Stimulated activated naive CD8-positive, alpha-beta T cell treated with anti-CD3 and anti-CD28 coated beads, Interleukin-15, Interleukin-2, amounts not matched to agents 100 U/mL and 50 U/mL, for 24 hours (primary cell): ENCODE results near the gene ATRN.
"Not testable (repeated sequence)": the region's sequence is repeated elsewhere in the genome, so short reads cannot be mapped to it uniquely, and the experiment has no call there.

ENCODE experiments used
- ATAC-seq: fragments of 150-1000 bp; cut with Tn5 transposase; one replicate; pipeline ENCODE4 v1.10.0; 2021
- DNase-seq: peaks from one replicate; pipeline ENCODE4 v3.0.0; 2021

ATRN gene

DNA sequence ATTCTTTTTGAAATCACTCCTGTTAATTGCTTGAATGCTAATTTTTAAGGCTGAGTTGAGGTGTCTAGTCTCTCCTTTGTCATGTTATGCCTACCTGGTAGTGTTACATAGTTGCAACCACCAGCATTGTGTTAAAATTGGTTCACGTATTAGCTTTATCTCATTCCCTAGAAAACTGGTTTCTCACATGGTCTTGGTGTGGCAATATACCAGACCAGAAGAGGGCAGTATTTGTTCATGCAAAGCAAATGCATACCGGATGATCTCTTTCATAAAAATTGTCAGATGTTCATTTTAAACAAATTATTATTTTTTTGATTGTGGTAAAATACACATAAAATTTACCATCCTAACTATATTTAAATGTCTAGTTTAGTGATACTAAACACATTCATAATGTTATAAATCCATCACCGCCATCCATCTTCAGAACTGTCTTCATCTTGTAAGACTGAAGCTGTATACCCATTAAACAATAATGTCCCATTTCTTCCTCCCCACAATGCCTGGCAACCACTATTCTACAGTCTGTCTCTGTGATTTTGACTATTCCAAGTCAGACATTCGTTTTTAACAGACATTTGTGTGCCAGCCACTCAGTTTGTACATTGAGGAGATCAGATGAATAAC, 92.8 kb downstream of the ATRN start:
- no peak for ATAC-seq
- DNase-seq, result peak; percentile 4

DNA sequence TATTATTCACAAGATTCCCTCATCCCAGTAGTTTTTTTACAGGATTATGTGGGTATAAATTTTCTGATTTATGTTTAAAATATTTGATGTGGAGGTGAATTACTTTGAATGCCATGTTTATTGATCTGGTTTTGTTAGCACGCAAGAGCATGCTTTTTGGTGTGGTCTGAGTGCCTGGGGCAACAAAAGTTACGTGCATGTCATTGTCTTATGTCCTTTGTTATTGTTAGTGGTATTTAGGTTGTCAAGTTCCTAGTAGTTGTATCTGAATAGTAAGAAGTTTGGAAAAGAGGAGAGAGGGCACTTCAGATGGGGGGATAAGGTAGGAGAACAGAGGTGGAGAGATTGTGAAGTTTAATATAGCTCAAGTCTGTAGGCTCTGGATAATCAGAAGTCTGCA, 95.0 kb downstream of the ATRN start:
- ATAC-seq (no peak), DNase-seq (no peak)

- ATAC-seq, result no peak
- no peak for DNase-seq
Measured at GRCh38 chr20:3572151-3572550, 101.3 kb downstream of the ATRN start.

- no peak for ATAC-seq
- no peak for DNase-seq
Measured at GRCh38 chr20:3576363-3576762, 105.5 kb downstream of the ATRN start.

GRCh38 chr20:3577366-3577765, 106.5 kb downstream of the ATRN start:
- ATAC-seq (no peak), DNase-seq (no peak)

- DNase-seq, result no peak
- no peak for ATAC-seq
Measured at GRCh38 chr20:3580412-3580811, 109.6 kb downstream of the ATRN start.

GRCh38 chr20:3583765-3584164, 112.9 kb downstream of the ATRN start:
- no peak for ATAC-seq
- DNase-seq, result no peak

DNA sequence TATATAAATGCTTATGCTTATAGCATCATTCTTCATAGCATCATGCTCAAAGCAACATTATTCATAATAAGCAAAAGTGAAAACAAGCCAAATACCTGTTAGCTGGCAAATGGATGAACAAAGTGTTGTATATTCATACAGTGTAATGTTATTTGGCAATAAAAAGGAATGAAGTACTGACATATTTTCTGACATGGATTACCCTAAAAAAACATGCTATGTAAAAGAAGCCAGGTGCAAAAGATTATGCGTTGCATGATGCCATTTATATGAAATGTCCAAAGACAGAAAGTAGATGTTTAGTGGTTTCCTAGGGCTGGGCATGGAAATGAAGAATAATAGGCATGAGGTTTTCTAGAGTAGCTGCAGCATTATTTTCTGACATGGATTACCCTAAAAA, 115.3 kb downstream of the ATRN start:
- ATAC-seq, result no peak
- no peak for DNase-seq

- DNase-seq, result no peak
- ATAC-seq, result no peak
Measured at GRCh38 chr20:3590164-3590563, 119.3 kb downstream of the ATRN start.

GRCh38 chr20:3592931-3593330, 122.1 kb downstream of the ATRN start:
- DNase-seq (no peak), ATAC-seq (no peak)

DNA sequence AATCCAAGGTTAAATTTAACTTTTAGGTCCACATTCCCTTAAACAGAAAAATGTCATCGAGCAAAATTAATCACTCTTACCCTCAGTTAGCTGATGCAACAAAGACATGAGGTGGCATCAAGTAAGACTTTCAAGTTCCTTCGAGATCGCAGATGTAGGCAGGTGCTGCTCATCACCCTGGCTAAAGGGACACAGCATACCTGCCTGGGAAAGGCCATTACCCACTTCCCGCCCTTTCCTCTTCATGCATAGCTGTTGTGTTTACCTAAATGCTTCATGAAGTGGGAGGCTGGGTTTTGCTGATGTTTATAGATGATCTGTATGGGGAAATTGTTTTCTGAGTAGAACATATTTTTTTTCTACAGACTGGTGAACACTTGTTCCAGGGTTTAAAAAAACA, 124.7 kb downstream of the ATRN start:
- no peak for DNase-seq
- no peak for ATAC-seq

DNA sequence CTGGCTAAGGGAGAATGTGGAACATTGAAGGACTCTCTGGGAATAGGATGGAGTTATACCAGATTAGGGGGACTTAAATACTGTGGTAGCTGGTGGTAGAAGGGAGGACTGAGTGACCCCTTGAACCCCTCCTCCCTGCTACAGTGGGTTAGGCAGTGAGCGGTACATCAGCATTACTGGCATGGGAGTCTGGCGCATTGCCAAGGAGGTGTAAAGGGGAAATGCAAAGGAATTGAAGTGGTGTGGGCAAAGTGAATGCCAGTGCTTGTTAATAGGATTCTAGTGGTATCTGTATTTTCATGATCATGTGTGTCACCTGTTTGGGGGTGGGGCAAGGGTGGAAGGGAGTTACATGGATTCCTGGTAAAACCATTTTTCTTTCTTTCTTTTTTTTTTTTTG, 132.3 kb downstream of the ATRN start:
- DNase-seq (no peak), ATAC-seq (no peak)

DNA sequence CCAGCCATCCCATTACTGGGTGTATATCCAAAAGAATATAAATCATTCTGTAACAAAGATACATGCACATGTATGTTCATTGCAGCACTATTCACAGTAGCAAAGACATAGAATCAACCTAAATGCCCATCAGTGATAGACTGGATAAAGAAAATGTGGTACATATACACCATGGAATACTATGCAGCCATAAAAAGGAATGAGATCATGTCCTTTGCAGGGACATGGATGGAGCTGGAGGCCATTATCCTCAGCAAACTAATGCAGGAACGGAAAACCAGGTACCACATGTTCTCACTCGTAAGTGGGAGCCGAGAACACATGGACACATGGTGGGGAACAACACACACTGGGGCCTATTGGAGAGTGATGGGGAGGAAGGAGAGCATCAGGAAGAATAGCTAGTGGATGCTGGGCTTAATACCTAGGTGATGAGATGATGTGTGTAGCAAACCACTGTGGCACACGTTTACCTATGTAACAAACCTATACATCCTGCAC, 134.6 kb downstream of the ATRN start:
- not testable (repeated sequence) for DNase-seq, ATAC-seq

GRCh38 chr20:3606021-3606420, 135.2 kb downstream of the ATRN start:
- no peak for ATAC-seq
- no peak for DNase-seq

- ATAC-seq (no peak), DNase-seq (no peak)
Measured at GRCh38 chr20:3611901-3612300, 141.1 kb downstream of the ATRN start.

- no peak for ATAC-seq
- DNase-seq, result no peak
Measured at GRCh38 chr20:3612795-3613572, 142.2 kb downstream of the ATRN start.

- no peak for DNase-seq
- ATAC-seq, result no peak
Measured at GRCh38 chr20:3613821-3614440, 143.1 kb downstream of the ATRN start.

GRCh38 chr20:3614466-3614865, 143.6 kb downstream of the ATRN start:
- ATAC-seq (no peak), DNase-seq (no peak)

DNA sequence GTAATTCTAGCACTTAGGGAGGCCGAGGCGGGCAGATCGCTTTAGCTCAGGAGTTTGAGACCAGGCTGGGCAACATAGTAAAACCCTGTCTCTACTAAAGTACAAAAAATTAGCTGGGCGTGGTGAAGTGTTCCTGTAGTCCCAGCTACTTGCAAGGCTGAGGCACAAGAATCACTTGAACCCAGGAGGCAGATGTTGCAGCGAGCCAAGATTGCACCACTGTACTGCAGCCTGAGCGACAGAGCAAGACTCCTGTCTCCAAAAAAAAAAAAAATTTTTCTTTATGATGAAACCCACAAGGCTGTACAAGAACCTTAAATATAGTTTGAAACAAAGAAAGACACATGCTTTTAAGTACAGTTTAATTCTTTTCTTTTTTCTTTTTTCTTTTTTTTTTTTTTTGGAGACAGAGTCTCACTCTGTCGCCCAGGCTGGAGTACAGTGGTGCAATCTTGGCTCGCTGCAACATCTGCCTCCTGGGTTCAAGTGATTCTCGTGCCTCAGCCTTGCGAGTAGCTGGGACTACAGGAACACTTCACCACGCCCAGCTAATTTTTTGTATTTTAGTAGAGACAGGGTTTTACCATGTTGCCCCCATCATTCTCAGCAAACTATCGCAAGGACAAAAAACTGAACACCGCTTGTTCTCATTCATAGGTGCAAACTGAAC, 144.5 kb downstream of the ATRN start:
- DNase-seq, ATAC-seq: not testable (repeated sequence)

- no peak for DNase-seq
- no peak for ATAC-seq
Measured at GRCh38 chr20:3616250-3616649, 145.4 kb downstream of the ATRN start.

- ATAC-seq, result no peak
- no peak for DNase-seq
Measured at GRCh38 chr20:3621111-3621510, 150.3 kb downstream of the ATRN start.

- ATAC-seq, result no peak
- no peak for DNase-seq
Measured at GRCh38 chr20:3622406-3622805, 151.6 kb downstream of the ATRN start.

- DNase-seq, result no peak
- no peak for ATAC-seq
Measured at GRCh38 chr20:3627476-3627875, 156.7 kb downstream of the ATRN start.
